ENCODE data around the gene DSC3. TPM values are rescaled to one million over a fixed set of nuclear protein-coding genes. Genes with fewer than 3 reads are reported as not detected.

DSC3 gene
- total RNA-seq, 1 experiment from 2014 or later: 0.61 TPM

- Histone ChIP-seq H3K27me3 (ENCODE audit: insufficient read depth, low read length) (no peaks in the 10 kb centered on the region), H4K91ac (ENCODE audit: insufficient read length, low read depth, low read length) (no peak overlapping the region), H3T11ph (ENCODE audit: low read length) (no peak overlapping the region), H2BK15ac (ENCODE audit: low read depth, low read length) (no peak overlapping the region), H4K8ac (replicated peaks; ENCODE audit: insufficient read length, low read depth, low read length) (no peak overlapping the region), H3K79me2 (ENCODE audit: insufficient read depth, low read length) (no peaks in the 10 kb centered on the region), H3K56ac (ENCODE audit: insufficient read length, low read depth, low read length) (no peak overlapping the region), H4K5ac (ENCODE audit: insufficient read length, low read depth, low read length) (no peak overlapping the region), H3K23me2 (ENCODE audit: insufficient read length, low read depth, low read length, poor library complexity, severe bottlenecking) (no peaks in the 10 kb centered on the region), H3K79me1 (ENCODE audit: insufficient read depth, low read depth, low read length, poor library complexity, severe bottlenecking) (no peaks in the 10 kb centered on the region), H2AK5ac (ENCODE audit: insufficient read length, low read length) (no peak overlapping the region), H2AFZ (ENCODE audit: low read length) (no peak overlapping the region), H4K20me1 (ENCODE audit: control insufficient read depth, insufficient read depth, insufficient read length) (no peaks in the 10 kb centered on the region), H3K23ac (ENCODE audit: insufficient read length, low read depth, low read length) (no peak overlapping the region), H3K18ac (ENCODE audit: insufficient read length, low read depth, low read length) (no peak overlapping the region), H3K4ac (ENCODE audit: low read depth, low read length) (no peak overlapping the region), H2BK20ac (ENCODE audit: low read depth, low read length, poor library complexity, severe bottlenecking) (no peak overlapping the region), H3K9me3 (ENCODE audit: control insufficient read depth, low read depth, low read length) (no peaks in the 10 kb centered on the region), H3K4me2 (ENCODE audit: insufficient read depth, insufficient read length, low read length) (no peak overlapping the region), H3K9ac (ENCODE audit: extremely low read depth, insufficient read length, low read length) (no peak overlapping the region), H2BK120ac (ENCODE audit: low read depth, low read length, poor library complexity, severe bottlenecking) (no peak overlapping the region), H3K27ac (ENCODE audit: insufficient read length, low read depth, low read length) (no peak overlapping the region), H3K4me1 (ENCODE audit: insufficient read depth, low read length) (no peaks in the 10 kb centered on the region), H3K14ac (ENCODE audit: insufficient read depth, low read length) (no peak overlapping the region), H2BK5ac (ENCODE audit: insufficient read length, low read length) (no peak overlapping the region), H2BK12ac (ENCODE audit: insufficient read length, low read depth, low read length) (no peak overlapping the region)
- Mint-ChIP-seq H3K4me3 (no peak overlapping the region), H3K27me3 (ENCODE audit: low read depth) (no peaks in the 10 kb centered on the region), H3K9me3 (no peaks in the 10 kb centered on the region), H3K27ac (no peak overlapping the region), H3K36me3 (ENCODE audit: insufficient read depth in 1 of 3, low read depth in 3 of 3) (no peaks in the 10 kb centered on the region), H3K4me1 (peaks cover 0 to under 1% of the 10 kb centered on the region in 2 experiments; a peak in 1 of 4 replicates)
- no CpG with 5 or more reads among the region's 4 CpGs for WGBS (ENCODE audit: extremely low coverage, insufficient read length, low lambda C conversion rate)
- no peak for DNase-seq
- no peak for TF ChIP-seq CTCF (conservative IDR thresholded peaks at IDR 0.05)
These were observed 31.9 kb downstream of the DSC3 start for GRCh38 chr18:31010601-31011000.

Data from H9 (cell line).